Measurements from ENCODE around the gene IFT122.
A peak's percentile ranks its signal among the peaks of the same experiment; 100 is the strongest.

Gene IFT122

DNA sequence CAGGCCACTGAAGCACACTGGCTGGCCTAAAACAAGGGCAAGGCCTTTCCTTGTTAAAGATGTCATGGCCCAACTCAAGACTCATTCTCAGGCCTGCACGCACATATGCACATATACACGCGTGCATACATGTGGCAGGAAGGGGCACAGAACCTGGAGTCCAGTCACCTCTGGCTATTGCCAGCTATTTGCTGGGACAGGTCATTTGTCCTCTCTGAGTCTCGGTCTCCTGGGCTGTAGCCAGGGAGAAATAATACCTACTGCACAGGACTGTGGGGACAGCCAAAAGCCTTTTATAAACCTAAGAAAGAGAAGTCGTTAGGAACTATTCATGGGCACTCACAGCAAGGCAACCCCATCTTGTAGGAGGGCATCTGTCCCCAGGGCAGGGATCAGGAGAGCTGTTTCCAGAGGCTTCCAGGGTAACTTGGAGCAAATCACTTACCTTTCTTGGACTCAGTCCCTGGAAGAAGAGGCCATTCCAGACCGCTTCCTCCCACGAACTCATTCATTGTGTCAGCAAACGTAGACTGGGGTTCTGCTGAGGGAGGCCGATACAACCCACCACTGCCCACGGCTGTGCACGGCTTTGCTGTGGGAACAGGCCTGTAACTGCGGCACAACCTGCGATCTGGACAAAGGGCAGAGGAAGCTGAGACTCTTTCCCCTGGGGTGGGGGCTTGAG lies 47.3 kb downstream of the IFT122 start:
- TF ChIP-seq CREB1 (IDR thresholded peaks at IDR 0.05; ENCODE audit: low read depth) = no peak

DNA sequence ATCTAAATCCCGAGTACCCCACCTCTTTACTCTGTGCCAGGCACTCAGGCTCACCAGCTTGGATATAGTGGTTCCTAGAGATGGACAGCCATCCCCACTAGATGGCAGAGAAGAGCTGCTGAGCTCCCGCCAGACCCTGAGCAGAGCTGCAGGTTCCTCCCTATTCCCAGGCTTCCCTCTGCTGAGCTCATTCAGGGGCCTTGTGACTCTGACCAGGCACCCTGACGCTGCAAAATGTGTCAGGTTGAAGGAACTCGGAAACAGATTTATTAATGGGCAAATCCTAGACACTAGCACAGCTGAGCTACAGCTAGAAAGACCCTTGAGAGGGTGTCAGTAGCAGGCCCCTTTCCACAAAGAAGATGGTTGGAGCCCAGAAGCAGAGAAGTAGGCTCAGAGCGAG lies 50.2 kb downstream of the IFT122 start:
- TF ChIP-seq, protein P1, sequence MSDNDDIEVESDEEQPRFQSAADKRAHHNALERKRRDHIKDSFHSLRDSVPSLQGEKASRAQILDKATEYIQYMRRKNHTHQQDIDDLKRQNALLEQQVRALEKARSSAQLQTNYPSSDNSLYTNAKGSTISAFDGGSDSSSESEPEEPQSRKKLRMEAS (IDR thresholded peaks at IDR 0.05) = no peak
- TF ChIP-seq YY1 (IDR thresholded peaks at IDR 0.05; ENCODE audit: low read depth) (no peak), EP300 (IDR thresholded peaks at IDR 0.05; ENCODE audit: borderline replicate concordance) (no peak), ZBTB7A (IDR thresholded peaks at IDR 0.05; ENCODE audit: low read depth) (no peak), RAD21 (IDR thresholded peaks at IDR 0.05; ENCODE audit: low read depth) (peak; percentile 95)

DNA sequence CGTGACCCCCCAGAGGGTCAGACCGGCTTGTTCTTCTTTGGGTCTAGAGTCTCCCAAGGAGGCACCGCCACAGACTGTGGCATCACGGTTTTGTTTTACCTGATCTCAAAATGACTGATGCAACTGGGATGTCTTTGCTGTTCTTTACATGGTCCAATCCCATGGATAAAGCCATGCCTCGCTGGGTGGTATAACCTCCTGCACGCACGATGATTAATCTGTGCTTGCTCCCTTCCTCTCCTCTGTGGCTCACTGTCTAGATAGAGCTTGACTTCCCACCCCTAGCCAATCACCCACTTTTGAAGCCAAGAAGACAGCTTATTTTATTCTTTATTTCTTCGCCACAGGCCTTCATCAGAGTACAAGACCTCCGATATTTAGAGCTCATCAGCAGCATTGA lies 51.8 kb downstream of the IFT122 start:
- TF ChIP-seq, protein P2, sequence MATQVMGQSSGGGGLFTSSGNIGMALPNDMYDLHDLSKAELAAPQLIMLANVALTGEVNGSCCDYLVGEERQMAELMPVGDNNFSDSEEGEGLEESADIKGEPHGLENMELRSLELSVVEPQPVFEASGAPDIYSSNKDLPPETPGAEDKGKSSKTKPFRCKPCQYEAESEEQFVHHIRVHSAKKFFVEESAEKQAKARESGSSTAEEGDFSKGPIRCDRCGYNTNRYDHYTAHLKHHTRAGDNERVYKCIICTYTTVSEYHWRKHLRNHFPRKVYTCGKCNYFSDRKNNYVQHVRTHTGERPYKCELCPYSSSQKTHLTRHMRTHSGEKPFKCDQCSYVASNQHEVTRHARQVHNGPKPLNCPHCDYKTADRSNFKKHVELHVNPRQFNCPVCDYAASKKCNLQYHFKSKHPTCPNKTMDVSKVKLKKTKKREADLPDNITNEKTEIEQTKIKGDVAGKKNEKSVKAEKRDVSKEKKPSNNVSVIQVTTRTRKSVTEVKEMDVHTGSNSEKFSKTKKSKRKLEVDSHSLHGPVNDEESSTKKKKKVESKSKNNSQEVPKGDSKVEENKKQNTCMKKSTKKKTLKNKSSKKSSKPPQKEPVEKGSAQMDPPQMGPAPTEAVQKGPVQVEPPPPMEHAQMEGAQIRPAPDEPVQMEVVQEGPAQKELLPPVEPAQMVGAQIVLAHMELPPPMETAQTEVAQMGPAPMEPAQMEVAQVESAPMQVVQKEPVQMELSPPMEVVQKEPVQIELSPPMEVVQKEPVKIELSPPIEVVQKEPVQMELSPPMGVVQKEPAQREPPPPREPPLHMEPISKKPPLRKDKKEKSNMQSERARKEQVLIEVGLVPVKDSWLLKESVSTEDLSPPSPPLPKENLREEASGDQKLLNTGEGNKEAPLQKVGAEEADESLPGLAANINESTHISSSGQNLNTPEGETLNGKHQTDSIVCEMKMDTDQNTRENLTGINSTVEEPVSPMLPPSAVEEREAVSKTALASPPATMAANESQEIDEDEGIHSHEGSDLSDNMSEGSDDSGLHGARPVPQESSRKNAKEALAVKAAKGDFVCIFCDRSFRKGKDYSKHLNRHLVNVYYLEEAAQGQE (IDR thresholded peaks at IDR 0.05; ENCODE audit: low read depth) = no peak
- no peak for TF ChIP-seq FOXM1 (IDR thresholded peaks at IDR 0.05; ENCODE audit: borderline replicate concordance, low read depth)
- TF ChIP-seq, protein P1 (IDR thresholded peaks at IDR 0.05) = no peak
- TF ChIP-seq, protein P3, sequence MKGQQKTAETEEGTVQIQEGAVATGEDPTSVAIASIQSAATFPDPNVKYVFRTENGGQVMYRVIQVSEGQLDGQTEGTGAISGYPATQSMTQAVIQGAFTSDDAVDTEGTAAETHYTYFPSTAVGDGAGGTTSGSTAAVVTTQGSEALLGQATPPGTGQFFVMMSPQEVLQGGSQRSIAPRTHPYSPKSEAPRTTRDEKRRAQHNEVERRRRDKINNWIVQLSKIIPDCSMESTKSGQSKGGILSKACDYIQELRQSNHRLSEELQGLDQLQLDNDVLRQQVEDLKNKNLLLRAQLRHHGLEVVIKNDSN (IDR thresholded peaks at IDR 0.05) = no peak
- TF ChIP-seq TAF1 (IDR thresholded peaks at IDR 0.05; ENCODE audit: low read depth) = no peak
- TF ChIP-seq TEAD4 (IDR thresholded peaks at IDR 0.05) = no peak
- TF ChIP-seq TCF12 (IDR thresholded peaks at IDR 0.05; ENCODE audit: low read depth) = no peak
- TF ChIP-seq CREB1 (IDR thresholded peaks at IDR 0.05; ENCODE audit: low read depth) = no peak
- TF ChIP-seq RAD21 (IDR thresholded peaks at IDR 0.05; ENCODE audit: low read depth) = no peak
- TF ChIP-seq EGR1 (IDR thresholded peaks at IDR 0.05) = no peak
- no peak for TF ChIP-seq CEBPB (IDR thresholded peaks at IDR 0.05)
- TF ChIP-seq YY1 (IDR thresholded peaks at IDR 0.05; ENCODE audit: low read depth) = no peak

DNA sequence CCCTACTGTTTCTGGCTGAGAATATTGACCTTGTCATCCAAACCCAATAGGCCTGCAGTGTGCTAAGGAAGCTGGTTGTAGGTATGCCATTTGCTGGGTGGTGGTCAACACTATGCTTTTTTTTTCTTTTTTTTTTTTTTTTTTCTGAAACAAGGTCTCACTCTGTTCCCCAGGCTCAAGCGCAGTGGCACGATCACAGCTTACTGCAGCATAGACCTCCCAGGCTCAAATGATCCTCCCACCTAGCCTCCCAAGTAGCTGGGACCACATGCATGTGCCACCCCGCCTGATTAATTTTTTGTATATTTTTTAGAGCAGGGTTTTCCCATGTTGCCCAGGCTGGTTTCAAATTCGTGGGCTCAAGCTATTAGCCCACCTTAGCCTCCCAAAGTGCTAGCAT lies 52.7 kb downstream of the IFT122 start:
- TF ChIP-seq TEAD4 (IDR thresholded peaks at IDR 0.05) = no peak
- TF ChIP-seq RAD21 (IDR thresholded peaks at IDR 0.05; ENCODE audit: low read depth) = no peak
- no peak for TF ChIP-seq EP300 (IDR thresholded peaks at IDR 0.05; ENCODE audit: borderline replicate concordance)
- TF ChIP-seq, protein P3 (IDR thresholded peaks at IDR 0.05) = no peak
- TF ChIP-seq EGR1 (IDR thresholded peaks at IDR 0.05) = no peak

DNA sequence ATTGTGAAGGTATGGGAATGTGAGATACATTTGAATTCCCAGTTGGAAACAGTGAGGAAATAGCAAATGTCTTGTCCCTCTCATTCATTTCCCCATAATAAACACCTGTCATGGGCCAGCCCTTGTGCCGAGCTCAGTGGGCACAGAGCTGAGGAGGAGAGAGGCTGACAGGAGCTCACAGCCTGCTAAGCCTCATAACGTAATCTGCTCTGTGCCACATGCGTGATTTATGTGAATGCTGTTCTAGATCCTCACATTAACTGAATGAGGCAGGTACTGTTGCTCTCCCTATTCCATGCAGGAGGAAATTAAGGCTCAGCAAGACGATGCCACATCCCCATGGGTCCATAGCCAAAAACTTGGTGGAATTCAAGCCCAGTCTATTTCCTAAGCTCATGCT lies 53.2 kb downstream of the IFT122 start:
- TF ChIP-seq TAF1 (IDR thresholded peaks at IDR 0.05; ENCODE audit: low read depth) (no peak), FOXM1 (IDR thresholded peaks at IDR 0.05; ENCODE audit: borderline replicate concordance, low read depth) (no peak), RAD21 (IDR thresholded peaks at IDR 0.05; ENCODE audit: low read depth) (no peak), CREB1 (IDR thresholded peaks at IDR 0.05; ENCODE audit: low read depth) (no peak), EP300 (IDR thresholded peaks at IDR 0.05; ENCODE audit: borderline replicate concordance) (no peak), CEBPB (IDR thresholded peaks at IDR 0.05) (no peak), EGR1 (IDR thresholded peaks at IDR 0.05) (no peak), TEAD4 (IDR thresholded peaks at IDR 0.05) (no peak), ZBTB7A (IDR thresholded peaks at IDR 0.05; ENCODE audit: low read depth) (no peak)
- TF ChIP-seq, protein P3 (IDR thresholded peaks at IDR 0.05) = no peak
- TF ChIP-seq, protein P2 (IDR thresholded peaks at IDR 0.05; ENCODE audit: low read depth) = no peak
- TF ChIP-seq, protein P1 (IDR thresholded peaks at IDR 0.05) = no peak

DNA sequence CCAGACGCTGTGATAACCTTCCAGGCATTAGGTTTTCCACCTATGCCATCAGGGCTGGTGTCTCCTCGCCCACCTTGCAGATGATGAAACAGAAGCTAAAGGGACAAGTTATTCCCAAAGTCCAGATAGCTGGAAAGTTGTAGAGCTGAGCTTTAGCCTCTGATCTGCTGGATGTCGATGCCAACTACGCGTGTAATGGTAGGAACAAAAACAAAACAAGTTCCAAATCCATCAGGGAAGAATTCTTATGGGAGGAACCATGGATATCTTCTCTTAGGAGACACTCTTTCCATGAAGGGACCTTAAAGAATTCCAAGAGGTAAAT lies 60.3 kb downstream of the IFT122 start:
- TF ChIP-seq RAD21 (IDR thresholded peaks at IDR 0.05; ENCODE audit: low read depth) (no peak), NFIC (IDR thresholded peaks at IDR 0.05) (no peak), EP300 (IDR thresholded peaks at IDR 0.05; ENCODE audit: borderline replicate concordance) (no peak), FOXM1 (IDR thresholded peaks at IDR 0.05; ENCODE audit: borderline replicate concordance, low read depth) (no peak), ZBTB7A (IDR thresholded peaks at IDR 0.05; ENCODE audit: low read depth) (no peak), TEAD4 (IDR thresholded peaks at IDR 0.05) (no peak), TCF12 (IDR thresholded peaks at IDR 0.05; ENCODE audit: low read depth) (no peak), TAF1 (IDR thresholded peaks at IDR 0.05; ENCODE audit: low read depth) (no peak), YY1 (IDR thresholded peaks at IDR 0.05; ENCODE audit: low read depth) (no peak), CEBPB (IDR thresholded peaks at IDR 0.05) (no peak), CREB1 (IDR thresholded peaks at IDR 0.05; ENCODE audit: low read depth) (no peak), EGR1 (IDR thresholded peaks at IDR 0.05) (no peak)
- TF ChIP-seq, protein P2 (IDR thresholded peaks at IDR 0.05; ENCODE audit: low read depth) = no peak
- TF ChIP-seq, protein P1 (IDR thresholded peaks at IDR 0.05) = no peak
- TF ChIP-seq, protein P3 (IDR thresholded peaks at IDR 0.05) = no peak

Measured in Ishikawa (cell line).